HG02938 (cell line): ENCODE data around the gene CLK2.
A peak's percentile ranks its signal among the peaks of the same experiment; 100 is the strongest.
"Not testable (repeated sequence)": the region's sequence is repeated elsewhere in the genome, so short reads cannot be mapped to it uniquely, and the experiment has no call there.

Experiments used
- ATAC-seq: cut with Tn5 transposase; IDR thresholded peaks from one replicate; pipeline ENCODE4 v1.9.1; 2021; ENCODE audit warnings: mild to moderate bottlenecking, moderate library complexity; ENCODE audit not compliant: unreplicated experiment

CLK2 gene

DNA sequence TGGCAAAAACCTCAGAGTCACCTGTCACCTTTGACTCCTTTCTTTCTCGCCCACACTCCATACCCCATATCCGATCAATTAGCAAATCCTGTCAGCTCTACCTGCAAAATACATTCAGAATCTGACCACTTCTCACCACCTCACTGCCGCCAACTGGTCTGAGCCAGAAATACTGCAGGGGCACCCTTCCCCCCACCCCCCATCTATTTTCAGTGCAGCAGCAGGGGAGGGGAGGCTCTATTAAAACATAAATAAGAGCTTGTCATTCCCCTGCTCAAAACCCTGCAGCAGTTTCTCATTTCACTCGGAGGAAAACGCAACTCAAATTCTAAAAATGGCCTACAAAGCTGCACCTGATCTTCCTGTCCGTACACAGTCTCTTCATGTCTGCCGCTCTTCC is 24.1 kb upstream of the CLK2 start:
- no peak for ATAC-seq

DNA sequence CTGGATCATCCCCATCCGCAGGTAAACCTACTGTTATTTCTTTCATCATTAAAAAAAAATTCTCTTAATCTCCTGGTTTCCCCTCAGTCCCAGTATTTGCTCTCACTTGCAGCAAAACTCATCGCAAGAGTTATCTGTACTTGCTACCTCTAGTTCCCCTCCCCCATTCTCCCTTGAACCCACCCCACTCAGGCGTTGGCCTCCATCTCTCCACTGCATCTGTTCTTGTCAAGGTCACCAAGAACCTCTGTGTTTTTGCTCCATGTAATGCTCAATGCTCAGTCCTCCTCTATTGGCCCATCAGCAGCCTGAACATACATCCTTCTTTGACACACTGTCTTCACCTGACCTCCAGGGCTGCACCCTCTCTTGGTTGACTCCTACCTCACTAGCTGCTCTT is 23.4 kb upstream of the CLK2 start:
- ATAC-seq: no peak

DNA sequence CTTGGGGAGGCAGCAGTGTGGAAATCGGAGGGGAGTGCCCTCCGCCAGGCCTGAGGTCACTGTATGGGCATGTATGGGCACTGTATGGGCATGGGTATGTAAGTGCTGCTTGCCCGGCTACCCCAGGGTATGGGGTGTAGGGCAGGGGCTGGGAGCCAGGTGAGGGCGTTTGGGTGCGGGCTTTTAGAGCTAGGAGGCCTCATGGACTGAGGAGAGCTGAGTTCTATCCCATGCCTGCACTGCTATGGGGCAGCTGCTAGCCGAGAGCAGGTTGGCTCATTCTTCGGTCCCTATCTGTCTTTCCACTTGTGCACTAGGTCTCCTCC is 22.6 kb upstream of the CLK2 start:
- no peak for ATAC-seq

DNA sequence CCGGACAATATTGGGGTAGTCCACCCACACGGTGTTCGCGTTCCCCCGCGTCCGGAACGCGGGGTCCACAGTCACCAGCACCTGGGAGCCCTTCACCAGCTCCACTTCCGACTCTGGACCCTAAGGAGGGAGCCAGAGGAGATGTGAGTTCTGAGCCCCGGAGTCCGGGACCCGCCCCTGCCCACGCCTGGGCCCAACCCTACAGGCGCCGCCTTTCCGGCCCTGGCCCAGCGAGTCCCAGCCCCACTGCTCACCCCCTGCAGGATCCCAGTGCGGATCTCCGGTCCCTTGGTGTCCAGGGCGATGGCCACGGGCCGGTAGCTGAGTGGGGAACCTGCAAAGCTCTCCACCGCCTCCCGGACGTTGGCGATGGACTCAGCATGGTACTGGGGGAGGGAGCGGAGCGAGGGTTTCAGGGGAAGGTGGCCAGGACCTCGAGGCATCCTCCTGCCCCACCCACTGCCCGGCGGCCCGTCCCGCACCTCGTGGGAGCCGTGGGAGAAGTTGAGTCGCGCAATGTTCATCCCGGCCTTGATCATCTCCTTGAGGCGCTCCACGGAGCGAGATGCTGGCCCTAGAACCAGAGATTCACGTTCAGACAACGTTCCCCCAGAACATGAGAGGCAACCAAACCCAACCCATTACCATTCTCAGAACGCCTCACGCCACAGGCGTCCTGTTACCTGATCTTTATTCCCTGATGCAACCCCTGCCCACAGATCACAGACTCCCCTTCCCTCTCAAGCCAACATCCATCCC is 22.1 kb upstream of the CLK2 start:
- ATAC-seq: no peak

DNA sequence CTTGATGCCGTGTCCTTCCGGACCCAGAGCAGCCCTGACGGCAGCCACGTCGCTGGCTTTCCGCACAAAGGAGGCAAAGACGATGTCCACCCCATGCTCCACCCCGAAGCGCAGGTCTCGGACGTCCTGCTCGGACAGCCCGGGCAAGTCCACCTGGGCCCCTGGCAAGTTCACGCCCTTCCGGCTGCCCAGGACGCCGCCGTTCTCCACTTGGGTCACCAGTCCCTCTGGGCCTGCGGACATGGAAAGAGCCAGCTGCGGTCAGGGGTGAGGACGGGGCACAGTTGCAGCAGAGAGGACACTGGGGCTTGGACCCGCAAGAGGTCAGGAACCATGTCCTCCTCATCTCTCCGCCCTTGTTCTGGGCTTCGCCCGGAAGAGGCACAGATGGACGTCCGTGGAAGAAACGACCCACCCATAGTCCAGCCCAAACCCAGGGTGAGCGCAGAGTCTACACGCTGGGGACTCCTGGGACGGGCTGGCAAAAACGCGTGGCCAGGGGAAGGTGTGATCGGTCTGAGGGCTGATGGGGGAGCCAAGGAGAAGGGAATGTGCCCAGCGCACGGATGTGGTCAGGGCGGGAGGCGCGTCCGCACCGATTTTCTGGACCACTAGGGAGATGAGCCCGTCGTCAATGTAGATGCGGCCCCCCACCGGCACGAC is 21.3 kb upstream of the CLK2 start:
- ATAC-seq: no peak

DNA sequence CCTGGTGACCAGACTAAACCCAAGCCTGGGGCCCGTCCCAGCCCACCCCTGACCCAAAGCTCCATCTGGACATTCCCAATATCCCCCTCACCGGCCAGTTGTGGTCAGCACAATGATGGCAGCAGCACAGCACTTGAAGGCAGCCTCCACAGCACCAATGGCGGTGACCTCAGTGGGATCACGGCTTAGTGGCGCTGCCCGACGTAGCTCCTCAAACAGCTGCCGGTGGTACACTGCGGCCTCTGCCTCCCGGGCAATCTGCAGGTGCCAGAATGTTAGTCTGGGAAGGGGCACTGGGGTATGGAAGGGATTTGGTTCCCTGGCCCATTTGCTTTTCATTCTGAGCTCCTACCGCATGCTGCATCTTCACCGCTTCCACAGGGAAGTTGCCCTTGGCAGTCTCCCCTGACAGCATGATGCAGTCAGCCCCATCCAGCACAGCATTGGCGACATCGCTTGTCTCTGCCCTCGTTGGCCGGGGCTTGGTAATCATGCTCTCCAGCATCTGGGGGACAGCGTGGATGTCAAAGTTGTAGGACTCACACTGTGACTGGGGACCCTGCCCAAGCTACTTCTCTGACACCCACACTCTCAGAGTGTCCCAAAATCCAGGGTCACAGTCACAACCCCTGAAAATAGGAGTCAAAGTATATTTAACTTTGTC is 19.9 kb upstream of the CLK2 start:
- no peak for ATAC-seq

DNA sequence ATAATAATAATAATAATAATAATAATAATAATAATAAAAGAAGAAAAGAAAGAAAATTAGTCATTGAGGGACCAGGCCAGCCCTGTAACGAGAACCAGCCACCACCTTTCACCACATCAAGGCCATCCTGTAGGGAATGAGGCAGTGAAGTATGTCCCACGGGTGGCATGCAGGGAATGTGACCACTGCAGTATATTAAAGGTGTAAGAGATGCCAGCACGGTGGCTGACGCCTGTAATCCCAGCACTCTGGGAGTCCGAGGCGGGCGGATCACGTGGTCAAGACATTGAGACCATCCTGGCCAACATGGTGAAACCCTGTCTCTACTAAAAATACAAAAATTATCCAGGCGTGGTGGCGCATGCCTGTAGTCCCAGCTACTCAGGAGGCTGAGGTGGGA is 17.7 kb upstream of the CLK2 start:
- not testable (repeated sequence) for ATAC-seq

DNA sequence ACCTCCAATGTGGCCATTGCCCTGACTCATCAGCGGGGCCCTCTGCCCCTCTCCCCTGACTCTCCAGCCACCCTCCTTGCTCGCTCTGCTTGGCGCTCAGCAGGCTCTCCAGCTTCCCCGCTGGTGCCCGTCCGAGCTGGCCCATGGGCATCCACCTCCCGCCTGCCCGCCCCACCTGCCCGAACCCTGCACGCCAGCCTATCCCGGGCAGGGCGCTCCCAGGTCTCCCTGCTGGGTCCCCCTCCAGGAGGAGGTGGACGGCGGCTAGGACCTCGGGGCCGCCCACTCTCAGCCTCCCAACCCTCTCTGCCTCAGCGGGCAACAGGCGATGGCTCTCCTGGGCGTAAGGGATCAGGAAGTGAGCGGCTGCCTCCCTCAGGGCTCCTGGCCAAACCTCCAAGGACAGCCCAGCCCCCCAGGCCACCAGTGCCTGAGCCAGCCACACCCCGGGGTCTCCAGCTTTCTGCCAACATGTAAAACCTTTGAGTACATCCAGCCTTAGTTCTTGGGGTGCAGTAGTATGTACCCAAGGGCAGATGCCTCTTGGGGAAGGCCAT is 14.8 kb upstream of the CLK2 start:
- ATAC-seq: no peak

DNA sequence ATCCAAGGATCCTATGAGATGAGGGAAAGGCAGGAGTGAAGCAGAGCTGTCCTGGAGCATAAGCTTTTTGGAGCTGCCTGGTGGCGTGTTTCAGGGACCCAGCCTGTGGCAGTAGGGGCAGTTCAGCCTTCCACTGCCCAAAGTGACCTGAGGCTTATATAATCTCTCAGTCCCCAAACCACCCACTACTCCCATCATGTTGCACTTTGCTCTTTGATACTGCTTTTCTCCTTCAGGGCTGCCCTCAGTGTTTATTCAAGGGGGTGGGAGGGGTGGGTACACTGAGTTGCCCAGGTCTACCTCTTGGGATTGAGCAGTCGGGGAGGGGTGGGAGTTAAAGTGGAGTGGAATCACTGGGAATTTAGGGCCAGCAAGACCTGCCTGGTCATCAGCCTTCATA is 13.2 kb upstream of the CLK2 start:
- ATAC-seq: no peak

DNA sequence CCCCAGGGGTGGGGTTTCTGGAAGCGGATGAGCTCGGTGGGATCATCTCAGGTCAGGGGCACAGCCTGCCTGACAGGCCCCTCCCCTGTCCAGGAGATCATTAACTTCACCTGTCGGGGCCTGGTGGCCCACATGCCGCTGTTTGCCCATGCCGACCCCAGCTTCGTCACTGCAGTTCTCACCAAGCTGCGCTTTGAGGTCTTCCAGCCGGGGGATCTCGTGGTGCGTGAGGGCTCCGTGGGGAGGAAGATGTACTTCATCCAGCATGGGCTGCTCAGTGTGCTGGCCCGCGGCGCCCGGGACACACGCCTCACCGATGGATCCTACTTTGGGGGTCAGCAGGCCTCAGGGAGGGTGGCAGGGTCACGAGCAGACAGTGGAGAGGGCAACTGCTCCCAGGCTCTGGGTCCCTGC is 12.3 kb upstream of the CLK2 start:
- ATAC-seq: no peak

DNA sequence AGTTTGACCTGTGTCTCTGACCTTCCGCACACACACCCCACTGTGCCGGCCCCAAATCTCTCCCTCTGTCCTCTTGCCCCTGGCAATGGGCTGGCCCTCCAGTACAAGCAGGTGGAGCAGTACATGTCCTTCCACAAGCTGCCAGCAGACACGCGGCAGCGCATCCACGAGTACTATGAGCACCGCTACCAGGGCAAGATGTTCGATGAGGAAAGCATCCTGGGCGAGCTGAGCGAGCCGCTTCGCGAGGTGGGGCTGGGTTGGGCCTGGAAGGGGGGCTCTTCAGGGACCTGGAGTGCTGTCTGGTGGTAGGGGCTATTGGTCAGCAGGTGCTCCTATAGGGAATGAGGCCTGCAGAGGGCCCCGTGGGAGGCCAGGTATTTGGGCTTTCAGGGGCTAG is 11.8 kb upstream of the CLK2 start:
- no peak for ATAC-seq

DNA sequence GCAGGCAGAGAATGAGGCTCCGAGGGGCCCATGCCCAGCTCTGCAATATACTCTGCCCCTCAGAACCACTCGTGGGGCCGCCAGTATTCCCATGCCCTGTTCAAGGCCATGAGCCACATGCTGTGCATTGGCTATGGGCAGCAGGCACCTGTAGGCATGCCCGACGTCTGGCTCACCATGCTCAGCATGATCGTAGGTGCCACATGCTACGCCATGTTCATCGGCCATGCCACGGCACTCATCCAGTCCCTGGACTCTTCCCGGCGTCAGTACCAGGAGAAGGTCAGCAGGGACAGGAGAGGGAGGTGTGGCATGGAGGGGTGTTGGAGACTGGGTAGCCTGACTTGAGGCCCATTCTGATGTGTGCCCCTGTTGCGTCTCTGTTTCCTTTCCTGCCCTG is 11.2 kb upstream of the CLK2 start:
- no peak for ATAC-seq

DNA sequence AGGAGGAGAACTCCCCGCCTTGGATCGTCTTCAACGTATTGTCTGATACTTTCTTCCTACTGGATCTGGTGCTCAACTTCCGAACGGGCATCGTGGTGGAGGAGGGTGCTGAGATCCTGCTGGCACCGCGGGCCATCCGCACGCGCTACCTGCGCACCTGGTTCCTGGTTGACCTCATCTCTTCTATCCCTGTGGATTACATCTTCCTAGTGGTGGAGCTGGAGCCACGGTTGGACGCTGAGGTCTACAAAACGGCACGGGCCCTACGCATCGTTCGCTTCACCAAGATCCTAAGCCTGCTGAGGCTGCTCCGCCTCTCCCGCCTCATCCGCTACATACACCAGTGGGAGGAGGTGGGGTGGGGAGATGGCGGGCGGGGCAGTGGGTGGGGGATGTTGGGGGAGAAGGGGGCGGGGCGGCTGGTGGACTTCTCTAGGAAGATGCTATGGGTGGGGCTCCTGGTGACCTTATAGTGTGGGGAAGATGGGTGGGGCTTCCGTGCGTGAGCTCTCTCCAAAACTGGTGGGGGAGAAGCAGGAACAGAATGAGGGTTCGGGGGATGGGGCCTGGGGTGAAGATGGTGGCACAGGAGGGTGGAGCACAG is 9.3 kb upstream of the CLK2 start:
- ATAC-seq: no peak

DNA sequence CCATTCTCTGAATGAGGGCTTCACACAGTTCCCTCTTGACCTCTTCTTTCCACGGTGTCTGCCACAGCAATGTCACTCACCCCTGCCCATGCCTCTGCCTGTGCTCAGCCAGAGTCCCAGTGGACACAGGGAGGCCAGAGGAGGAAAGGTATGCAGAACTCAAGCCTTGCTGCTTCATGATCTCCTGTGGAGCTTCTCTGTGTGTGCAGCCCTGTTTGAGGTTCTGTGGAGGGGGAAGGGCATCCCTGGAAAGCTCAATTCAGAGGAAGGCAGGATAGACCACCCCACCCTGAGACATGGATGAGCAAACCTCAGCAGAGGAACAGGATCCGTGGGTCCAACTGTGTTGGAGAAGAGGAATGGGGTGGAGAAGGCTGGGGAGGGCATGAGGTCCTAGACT is 6.0 kb upstream of the CLK2 start:
- ATAC-seq: no peak

DNA sequence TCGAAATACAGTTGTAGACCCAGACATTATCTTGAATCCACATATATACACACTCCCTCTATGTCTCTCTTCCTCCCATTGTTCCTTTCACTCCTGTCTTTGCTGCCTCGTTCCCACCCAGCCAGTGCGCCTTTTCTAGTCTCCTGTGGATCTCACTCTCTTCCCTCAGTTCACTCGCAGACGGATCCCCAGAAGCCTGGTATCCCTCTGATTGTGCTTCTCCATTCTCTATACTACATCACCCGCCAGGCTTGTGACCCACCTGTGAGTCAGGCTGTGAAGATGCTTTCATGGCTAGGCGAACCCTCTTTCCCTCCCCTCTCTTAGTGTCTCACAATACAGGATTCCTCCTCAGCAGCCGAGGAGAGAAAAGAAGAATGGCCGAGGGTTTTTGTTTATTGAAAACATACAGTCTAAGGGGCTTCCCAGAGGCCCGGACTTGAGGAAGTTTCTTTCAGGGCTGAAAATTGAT is 5.4 kb upstream of the CLK2 start:
- ATAC-seq: no peak

DNA sequence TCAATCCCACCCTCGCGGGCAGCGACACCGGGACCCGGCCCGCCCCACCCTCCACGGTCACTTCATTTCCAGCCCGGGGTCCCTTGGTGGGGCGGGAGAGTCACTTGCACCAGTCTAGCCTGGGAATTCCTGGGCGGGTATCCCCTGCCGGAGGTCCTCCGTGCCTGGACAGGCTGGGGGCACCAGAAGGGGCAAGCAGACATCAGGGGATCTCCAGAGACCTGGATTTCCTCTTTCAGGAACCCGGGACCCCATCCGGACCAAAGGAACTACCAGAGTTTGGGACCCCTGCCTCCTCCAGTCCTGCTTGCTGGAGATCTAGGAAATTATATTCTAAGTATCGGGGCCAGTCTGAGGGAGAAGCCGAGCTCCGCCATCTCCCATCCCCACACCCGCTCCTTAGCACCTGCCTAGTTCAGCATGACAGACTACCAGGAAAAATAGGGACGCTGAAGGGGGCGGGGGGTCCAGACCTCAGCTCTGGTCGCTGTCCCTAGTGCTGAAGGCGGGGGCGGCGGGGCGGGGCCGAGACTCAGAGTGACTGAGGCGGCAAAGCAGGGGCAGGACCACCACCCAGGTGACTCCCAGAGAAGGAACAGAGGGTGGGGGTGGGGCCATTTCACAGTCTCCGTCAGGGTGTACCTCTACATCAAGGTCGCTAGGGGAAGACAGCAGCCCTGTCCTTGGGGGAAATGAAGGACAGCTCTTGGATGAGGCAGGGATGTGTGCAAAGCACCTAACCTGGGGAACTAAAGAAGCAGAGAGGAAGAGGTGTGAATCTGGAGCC is 4.8 kb upstream of the CLK2 start:
- ATAC-seq: no peak

DNA sequence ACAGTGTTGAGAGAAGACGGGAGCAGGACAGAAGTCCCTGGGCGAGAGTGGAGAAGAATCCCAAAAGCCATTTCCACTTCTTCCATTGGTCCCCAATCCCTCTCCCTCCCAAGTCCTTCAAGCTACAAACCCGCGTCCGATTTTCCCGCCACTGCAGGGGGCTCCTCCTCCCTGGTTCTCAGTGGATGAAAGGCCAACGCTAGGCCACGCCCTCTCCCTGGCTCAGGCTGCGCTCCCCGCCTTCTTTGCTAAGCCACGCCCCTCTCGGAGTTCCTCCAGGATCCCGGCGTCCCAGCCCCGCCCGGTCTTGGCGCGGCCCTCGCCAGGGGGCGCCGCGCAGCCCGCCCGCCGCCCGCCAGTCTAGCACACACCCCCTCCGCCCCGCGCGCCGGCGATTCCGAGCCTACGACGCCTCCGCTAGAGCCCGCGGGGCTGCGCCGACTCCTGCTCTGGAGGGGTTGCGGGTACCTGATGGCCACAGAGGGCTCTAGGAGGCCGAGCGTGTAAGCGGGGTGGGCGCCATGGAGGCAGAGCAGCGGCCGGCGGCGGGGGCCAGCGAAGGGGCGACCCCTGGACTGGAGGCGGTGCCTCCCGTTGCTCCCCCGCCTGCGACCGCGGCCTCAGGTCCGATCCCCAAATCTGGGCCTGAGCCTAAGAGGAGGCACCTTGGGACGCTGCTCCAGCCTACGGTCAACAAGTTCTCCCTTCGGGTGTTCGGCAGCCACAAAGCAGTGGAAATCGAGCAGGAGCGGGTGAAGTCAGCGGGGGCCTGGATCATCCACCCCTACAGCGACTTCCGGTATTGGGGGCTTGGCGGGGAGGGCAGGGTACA is 4.0 kb upstream of the CLK2 start, which contains the start of gene HCN3:
TSS of gene HCN3 (plus strand) at position 394 of the 832 bp plus-strand sequence. CDS start at position 522, 128 bp downstream.
- ATAC-seq: peak; percentile 48

DNA sequence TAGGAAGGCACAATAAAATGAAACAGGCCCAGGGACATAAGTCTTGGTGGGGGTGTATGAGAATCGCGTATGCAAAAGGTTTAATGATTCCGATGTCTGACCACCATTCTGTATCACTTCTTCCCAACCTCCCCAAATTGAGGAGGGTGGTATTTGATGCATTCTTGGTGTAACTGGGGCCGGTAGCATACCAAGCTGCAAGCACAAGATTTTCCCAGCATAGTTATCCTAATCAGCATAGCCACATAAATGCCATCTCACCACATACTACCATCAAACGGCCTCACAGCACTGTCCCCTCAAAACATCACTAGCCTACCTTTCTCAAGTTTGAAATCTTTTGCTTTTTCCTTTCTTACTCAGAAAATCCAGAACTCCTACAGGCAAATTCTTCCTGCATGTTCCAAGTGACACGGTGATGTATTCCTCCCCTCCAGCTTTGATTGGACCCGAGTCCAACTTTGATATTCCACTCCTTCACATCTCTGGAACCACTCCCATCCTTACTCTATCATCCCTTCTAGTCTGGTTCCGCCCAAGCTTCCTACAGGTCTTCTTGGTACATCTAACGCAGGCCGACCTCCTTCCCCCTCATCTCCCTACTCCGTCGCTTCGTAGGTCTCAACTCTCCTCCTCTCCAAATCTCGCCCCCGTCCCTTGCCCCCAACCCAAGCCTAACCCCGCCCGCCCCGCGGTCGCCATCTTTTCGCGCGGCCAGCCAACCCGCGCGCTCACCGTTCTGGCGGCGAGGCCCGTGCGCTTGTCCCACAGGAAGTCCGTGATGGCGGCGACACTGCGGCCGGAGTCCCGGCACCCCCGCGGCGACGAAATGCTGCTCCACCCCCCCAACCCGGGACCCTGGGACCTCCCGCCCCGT is 600 bp downstream of the CLK2 start:
- peak; percentile 40 for ATAC-seq

DNA sequence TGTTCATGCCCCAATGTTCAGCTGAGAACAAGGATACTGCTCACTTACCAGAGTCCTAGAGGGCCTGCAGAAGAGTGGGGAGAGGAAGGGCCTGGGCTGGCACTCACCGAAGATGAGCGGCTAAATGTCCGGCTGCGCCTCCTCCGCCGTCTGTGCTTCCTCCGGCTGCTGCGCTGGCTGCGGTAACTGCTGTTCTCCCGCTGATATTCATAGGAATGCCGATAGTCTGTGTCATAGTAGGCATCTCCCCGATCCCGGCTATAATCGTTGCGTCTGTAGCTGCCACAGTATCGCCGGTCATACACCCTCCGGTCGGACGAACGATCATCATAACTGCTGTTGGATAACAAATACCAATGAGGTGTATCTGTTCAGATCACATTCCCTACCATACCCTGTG is 3.9 kb downstream of the CLK2 start:
- no peak for ATAC-seq
